K562 (cell line): ENCODE measurements around the gene MRPL48. TPM values are rescaled to one million over a fixed set of nuclear protein-coding genes. Genes with fewer than 3 reads are reported as not detected.

Source experiments
- ARID1B ChIP-seq: fragments of 450-650 bp; IDR thresholded peaks from 2 replicates; pipeline ENCODE4 v1.6.1; 2016; ENCODE audit warnings: antibody characterized with exemption, mild to moderate bottlenecking, inconsistent platforms
- CBX8 ChIP-seq: fragments of 200-600 bp; sonication (generic); IDR thresholded peaks from 2 replicates; pipeline ENCODE4 v1.6.1; 2012; ENCODE audit warnings: borderline replicate concordance, mixed run types, low read depth, mild to moderate bottlenecking, moderate library complexity, mixed read lengths, low read length, control low read depth, inconsistent platforms; ENCODE audit not compliant: poor library complexity, severe bottlenecking; ENCODE audit errors: extremely low read depth
- CXXC5 ChIP-seq: fragments of 250-450 bp; sonication (Bioruptor Pico); IDR thresholded peaks from 2 replicates; pipeline ENCODE4 v1.8.0; 2022; ENCODE audit warnings: inconsistent platforms, mild to moderate bottlenecking, moderate library complexity
- GABPA ChIP-seq: fragments of 200-800 bp; sonication (Bioruptor generic); conservative IDR thresholded peaks from 2 replicates; pipeline ENCODE4 v1.6.1; 2016; ENCODE audit warnings: low read depth, missing genetic modification characterization, missing compliant biosample characterization
- JUND ChIP-seq, 2 experiments: IDR thresholded peaks; 2 replicates in 1 of 2; 3 replicates in 1 of 2; pipeline ENCODE4 v1.6.1; 2011; ENCODE audit warnings: borderline replicate concordance in 2 of 2, low read depth in 2 of 2, low read length in 2 of 2, improper control_type of control experiment in 1 of 2, missing biosample characterization in 1 of 2, missing genetic modification characterization in 1 of 2, missing genetic modification reagents in 1 of 2
- SP1 ChIP-seq: sonication (generic); formaldehyde crosslinking; IDR thresholded peaks from 2 replicates; pipeline ENCODE4 v1.8.1; 2022; ENCODE audit warnings: mild to moderate bottlenecking, missing genetic modification reagents
- STAT6 ChIP-seq: sonication (generic); formaldehyde crosslinking; IDR thresholded peaks from 2 replicates; pipeline ENCODE4 v1.8.1; 2023; ENCODE audit warnings: mild to moderate bottlenecking, missing genetic modification reagents
- THRB ChIP-seq: fragments of 450-650 bp; formaldehyde crosslinking; conservative IDR thresholded peaks from 2 replicates; pipeline ENCODE4 v1.4.0; 2022; ENCODE audit warnings: mild to moderate bottlenecking, missing genetic modification characterization
- ZNF318 ChIP-seq, 2 experiments: fragments of 450-650 bp; IDR thresholded peaks; 2 replicates each; pipeline ENCODE4 v1.6.1; 2016; ENCODE audit warnings: mild to moderate bottlenecking in 2 of 2, borderline replicate concordance in 1 of 2, low read depth in 1 of 2, moderate library complexity in 1 of 2
- ZNF384 ChIP-seq: IDR thresholded peaks from 2 replicates; pipeline ENCODE4 v1.6.1; 2012; ENCODE audit warnings: low read depth, low read length, improper control_type of control experiment
- polyA plus RNA-seq, 8 experiments: library from polyadenylated mRNA; depleted of rRNA in 4 of 8; stranded (reverse) in 5 of 8; unstranded in 3 of 8; fragments of >200 nt; fragmentation: Nextera tagmentation in 2 of 8; fragmentation: Illumina TruSeq in 1 of 8; extraction: Ambion mirVana in 2 of 8; extraction: Trizol in 1 of 8; gene quantifications; 2 replicates each; pipeline versions ENCODE4 v1.2.1 to v1.2.3, GENCODE V29; 2011 to 2014; ENCODE audit warnings: inconsistent platforms in 1 of 8, missing spikeins in 1 of 8
- total RNA-seq, 7 experiments: library from RNA; depleted of rRNA in 6 of 7; stranded (reverse); fragments of >200 nt in 6 of 7; fragmentation: Illumina TruSeq in 2 of 7; extraction: Trizol in 2 of 7; gene quantifications; 2 replicates each; pipeline versions ENCODE4 v1.2.1 to v1.2.3, GENCODE V29; 2011 to 2021; ENCODE audit warnings: low replicate concordance in 1 of 7

Gene MRPL48
- total and polyA plus RNA-seq, 9 of the 15 experiments (the other 6 are each of a cell fraction or from before 2014, with no cell fraction given): 66.0 to 237 (median 104) TPM

- TF ChIP-seq ZNF318 (IDR thresholded peaks at IDR 0.05; ENCODE audit: borderline replicate concordance in 1 of 2, low read depth in 1 of 2) (peak in 1 of 2 experiments; percentile 59; a peak in 1 of 4 replicates), JUND (IDR thresholded peaks at IDR 0.05; ENCODE audit: borderline replicate concordance, low read depth, low read length) (peak; percentile 95), JUND (tag; IDR thresholded peaks at IDR 0.05; ENCODE audit: borderline replicate concordance, low read depth, low read length) (peak; percentile 68; the same call in 2 of the 3 replicates), THRB (CRISPR knock-in tag) (no peak), STAT6 (CRISPR knock-in tag) (no peak), ARID1B (peak; percentile 80), GABPA (tag) (peak; percentile 44), CXXC5 (CRISPR knock-in tag) (peak; percentile 78), CBX8 (no peak), ZNF384 (no peak), SP1 (CRISPR knock-in tag) (peak; percentile 50; the same call in 1 of the 2 replicates)
Measured at GRCh38 chr11:73784080-73784634, 3.5 kb upstream of the MRPL48 start (continued).
